HG02943 (cell line): ENCODE data around the gene HTRA2.
A peak's percentile ranks its signal among the peaks of the same experiment; 100 is the strongest.

Source experiments
- ATAC-seq: cut with Tn5 transposase; IDR thresholded peaks from one replicate; pipeline ENCODE4 v1.9.1; 2021; ENCODE audit warnings: mild to moderate bottlenecking, low read depth, moderate library complexity; ENCODE audit not compliant: unreplicated experiment

HTRA2 gene

DNA sequence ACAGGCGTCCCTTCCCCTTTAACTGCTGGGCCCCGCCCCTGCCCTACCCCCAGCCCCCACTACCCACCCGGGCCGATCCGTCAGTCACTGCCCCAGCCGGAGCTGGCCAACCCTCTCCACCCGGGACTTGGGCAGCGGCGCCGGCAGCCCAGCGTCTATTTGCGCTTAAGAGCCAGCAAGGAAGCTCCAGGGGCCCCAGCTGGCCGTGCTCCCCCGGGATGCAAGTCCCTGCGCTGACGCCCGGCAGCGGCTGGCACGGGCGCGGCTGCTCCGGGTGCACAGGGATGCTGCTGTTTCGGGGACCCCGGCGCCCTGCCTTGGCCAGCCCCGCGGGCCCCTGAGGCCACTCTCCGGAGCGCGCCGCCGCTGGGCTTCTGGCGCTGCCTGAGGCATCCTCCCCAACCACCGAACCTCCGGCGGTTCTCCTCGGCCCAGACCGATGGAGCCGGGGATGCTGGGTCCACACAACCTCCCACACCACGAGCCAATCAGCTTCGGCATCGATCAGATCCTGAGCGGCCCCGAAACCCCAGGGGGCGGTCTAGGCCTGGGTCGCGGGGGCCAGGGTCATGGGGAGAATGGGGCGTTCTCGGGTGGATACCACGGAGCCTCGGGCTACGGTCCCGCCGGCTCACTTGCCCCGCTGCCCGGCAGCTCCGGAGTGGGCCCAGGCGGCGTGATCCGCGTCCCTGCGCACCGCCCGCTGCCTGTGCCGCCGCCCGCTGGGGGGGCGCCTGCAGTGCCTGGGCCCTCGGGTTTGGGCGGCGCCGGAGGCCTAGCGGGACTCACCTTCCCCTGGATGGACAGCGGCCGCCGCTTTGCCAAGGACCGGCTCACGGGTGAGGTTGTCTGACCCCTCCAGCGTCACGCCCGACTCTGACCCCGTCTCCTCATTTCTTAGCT, 15.1 kb upstream of the HTRA2 start, which contains the start of gene TLX2:
Gene TLX2, plus strand, starts transcription at position 83 of the 903 bp plus-strand sequence. Its CDS starts 357 bp downstream, at position 440.
- ATAC-seq: no peak

DNA sequence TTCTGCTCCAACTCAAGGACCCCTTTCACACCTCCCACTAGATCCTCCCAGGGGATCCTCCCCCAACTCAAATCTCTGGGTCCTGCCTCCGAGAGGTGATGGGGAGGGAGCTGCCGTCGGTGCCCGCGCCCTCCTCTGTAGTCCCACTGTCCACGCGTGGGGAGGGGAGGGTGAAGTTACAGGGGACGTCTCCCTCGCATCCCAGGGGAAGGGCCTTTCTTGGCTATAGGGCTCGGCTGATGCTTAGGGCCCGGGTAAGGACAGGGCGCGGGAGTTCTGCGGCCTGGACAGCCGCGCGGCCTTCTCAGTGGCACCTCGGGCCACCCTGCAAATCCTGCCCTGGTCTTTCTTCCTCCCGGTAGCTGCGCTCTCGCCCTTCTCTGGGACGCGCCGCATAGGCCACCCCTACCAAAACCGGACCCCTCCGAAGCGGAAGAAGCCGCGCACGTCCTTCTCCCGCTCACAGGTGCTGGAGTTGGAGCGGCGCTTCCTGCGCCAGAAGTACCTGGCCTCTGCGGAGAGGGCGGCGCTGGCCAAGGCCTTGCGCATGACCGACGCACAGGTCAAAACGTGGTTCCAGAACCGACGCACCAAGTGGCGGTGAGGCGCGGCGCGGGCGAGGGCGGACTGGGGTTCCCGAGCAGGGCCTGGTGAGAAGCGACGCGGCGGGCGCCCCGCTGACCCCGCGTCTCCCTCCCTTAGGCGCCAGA, 14.3 kb upstream of the HTRA2 start:
- no peak for ATAC-seq

DNA sequence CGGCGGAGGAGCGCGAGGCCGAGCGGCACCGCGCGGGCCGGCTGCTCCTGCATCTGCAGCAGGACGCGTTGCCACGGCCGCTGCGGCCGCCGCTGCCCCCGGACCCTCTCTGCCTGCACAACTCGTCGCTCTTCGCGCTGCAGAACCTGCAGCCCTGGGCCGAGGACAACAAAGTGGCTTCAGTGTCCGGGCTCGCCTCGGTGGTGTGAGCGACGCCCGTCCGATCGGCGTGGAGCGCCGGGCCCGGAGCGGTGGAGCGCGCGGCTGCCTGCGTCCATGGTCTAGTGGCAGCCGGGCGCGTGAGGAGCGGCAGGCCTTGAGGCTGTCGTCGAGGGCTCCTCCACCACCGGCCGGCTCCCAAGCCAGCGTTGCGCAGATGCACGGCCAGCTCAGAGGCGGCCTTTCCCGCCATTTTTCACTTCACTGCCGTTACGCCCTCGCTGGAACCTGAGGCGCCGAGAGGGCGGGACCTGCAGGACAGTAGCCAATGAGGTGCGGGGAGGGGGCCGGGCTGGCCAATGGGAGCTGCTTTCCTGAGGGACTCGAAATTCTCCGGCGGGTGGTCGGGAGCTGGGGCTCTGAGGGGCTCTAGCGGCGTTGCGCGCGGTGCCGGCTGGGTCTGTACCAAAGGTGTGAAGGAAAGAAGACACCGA, 13.6 kb upstream of the HTRA2 start:
- ATAC-seq: no peak

GRCh38 chr2:74516650-74517049, 13.1 kb upstream of the HTRA2 start:
- ATAC-seq: no peak

DNA sequence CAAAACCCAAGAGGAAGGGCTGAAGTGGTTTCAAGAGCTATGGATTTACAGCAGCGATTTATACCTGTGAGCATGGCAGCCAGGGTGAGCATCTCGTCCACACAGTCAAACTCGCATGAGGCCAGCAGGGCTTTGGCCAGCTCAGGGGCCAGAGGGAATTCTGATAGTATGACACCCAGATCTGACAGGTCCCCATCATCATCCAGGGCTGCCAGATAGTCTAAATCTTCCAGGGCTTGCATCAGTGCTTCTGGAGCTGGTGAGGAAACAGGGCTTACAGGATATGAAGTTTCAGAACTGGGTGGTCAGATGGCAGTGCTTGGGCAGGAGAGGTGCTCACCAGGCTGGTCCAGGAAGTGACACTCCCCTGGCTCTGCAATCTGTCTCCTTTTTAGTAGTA, 7.2 kb upstream of the HTRA2 start:
- ATAC-seq: no peak

DNA sequence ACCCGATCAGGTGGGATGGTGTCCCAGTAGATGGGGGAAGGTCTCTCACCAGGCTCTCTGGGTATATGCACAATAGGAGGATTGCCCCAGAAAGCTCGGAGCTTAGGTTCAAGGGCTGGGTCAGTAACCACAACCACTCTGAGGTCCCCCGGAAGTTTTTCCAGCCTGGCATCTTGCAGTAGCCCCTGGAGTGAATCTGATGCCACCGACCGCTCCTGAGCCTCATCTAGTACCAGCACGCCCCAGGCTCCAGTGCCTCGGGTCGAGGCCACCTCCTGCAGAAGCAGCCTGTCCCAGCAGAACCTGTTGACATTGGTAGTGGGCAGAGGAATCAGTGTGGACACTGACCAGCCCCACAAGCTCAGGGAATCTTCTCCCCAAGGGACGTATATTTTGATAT, 5.7 kb upstream of the HTRA2 start:
- ATAC-seq: no peak

DNA sequence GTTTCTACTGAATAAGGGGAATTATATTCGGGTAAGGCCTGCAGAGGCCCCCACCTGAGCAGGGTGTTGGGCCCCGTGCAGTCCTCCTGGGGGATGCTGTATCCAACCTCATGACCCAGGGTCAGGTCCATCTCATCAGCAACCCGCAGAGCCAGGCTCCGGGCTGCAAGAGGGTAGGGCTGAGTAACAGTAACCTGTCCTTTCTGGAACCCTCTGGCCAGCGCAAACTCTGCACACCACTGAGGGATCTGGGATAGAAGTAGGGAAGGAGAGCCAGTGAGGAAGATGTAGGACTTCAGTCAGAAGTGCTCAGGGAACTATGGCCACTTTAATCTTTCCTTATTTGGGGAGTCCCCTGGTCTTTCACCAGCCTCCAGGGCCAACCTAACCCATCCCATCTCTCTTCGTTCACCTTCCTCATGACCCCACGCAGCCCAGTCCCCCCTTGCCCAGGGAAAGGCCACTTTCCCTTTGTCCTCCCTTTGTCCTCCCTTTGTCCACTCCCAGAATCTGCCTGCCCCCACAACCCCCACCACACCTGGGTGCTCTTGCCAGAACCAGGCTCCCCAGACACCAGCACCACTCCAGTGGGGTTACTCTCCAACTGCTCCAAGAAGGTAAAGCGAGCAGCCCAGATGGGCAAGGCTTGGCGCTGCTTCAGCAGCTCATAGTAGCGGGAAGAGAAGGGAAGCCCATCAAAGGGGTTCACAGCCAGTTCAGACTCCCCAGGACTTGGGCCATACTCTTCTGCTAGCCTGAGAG, 4.6 kb upstream of the HTRA2 start:
- ATAC-seq: no peak

GRCh38 chr2:74525717-74526648, 3.8 kb upstream of the HTRA2 start, which contains the start of gene DQX1:
DQX1 (minus strand) TSS chr2:74526231; CDS start chr2:74525729, 502 bp downstream.
- ATAC-seq: no peak

DNA sequence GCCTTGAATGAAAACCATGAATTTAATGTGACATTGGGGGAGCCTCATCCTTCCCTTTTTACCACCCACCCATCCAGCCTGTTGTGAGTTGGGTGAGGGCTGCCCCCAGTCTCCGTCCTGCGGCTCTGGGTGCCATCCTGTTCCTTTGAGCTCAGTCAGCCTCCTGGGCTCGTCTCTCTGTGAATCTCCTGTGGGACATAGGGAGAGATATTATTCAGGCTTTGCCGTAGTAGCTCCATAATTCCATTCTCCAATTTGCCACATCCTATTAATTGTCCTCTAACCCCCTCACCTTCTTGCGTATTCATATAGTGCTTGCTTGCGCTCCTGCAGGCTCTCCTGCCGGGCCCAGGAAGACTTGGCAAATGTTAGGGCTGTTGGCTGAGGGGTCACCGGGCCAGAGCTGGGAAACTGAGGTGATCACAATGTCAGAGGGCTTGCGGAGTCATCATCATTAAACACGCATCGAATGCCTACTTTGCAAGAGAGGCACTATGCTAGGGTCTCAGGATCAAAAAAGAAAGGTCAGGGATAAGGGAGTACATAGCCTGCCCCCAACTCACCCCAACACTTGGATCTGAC, 3.0 kb upstream of the HTRA2 start:
- ATAC-seq: no peak

DNA sequence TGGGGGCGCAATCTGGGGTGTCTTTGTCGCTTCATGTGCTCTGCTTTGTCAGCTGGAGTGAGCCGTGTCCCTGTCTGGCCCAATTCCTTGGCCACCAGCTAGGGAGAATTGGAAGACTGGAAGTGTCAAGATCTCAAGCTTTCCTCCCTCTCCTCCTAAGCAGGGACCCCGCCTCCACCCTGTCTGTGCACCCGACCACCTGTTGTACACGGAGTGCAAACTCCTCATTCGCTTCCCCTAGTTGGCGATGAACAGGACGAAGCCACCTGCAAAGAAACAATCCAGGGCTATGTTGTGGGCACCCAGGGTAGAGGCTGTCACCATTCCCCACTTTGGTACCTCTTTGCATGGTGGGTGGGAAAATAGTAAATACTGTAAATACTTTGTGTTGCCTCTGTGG, 2.0 kb upstream of the HTRA2 start:
- ATAC-seq: no peak

GRCh38 chr2:74528600-74529356, 955 bp upstream of the HTRA2 start:
- peak; percentile 19 for ATAC-seq

GRCh38 chr2:74530239-74531187, 780 bp downstream of the HTRA2 start:
- no peak for ATAC-seq

- ATAC-seq: no peak
Observed at GRCh38 chr2:74531666-74532065, 1.9 kb downstream of the HTRA2 start.

DNA sequence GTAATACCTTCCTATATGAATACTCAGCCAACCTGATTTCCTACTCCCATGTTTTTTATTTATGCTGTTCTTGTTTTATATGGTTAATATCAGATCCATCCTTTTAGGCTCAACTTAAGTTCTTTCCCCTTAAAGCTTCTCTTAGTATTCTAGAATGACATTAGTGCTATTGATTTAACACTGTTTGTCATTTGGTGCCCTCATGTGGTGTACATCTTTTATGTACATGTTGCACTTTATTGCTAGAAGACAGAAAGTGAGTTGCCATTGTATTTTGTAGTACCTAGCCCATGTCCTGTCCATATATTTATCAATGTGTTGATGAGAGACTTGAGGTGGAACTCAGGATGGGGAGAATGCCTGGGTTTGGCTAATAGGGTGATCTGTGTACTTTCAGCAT, 2.5 kb downstream of the HTRA2 start:
- ATAC-seq: no peak

DNA sequence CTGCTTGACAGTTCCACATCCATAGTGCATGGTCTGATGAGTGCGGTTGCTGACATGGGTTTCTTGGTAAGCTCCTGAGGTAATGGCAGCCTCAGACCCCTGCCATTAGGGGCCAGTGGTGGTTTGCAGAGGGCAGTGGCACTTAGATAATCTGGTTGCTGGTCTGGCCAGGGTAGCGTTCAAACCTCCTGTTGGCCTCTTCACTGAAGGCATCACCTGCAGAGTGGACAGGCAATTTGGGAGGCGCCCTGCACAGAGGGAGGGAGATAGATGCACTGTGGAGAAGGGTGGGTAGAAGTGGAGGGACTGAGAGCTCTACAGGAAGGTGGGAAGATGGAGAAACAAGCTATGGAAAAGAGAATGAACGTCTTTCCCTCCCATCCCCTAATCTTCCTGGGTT, 3.7 kb downstream of the HTRA2 start:
- ATAC-seq: no peak

DNA sequence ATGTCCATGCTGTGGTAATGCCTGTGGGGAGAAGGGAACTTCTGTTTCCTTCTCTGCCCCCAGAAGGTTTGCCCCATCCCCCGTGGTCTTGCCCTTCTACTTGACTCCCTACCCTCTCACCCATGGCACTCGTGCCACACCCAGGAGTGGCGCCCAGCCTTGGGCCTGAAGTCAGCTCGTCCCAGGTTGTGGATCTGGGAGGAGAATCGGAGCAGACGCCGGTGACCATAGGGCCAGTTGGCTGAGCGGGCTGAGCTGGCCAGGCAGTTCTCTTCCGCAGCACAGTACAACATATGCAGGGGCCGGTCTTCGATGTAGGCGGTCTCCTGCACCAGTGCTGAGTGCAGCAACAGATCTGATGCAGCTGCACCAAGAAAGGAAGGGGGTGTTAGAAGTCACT, 4.7 kb downstream of the HTRA2 start:
- ATAC-seq: no peak

DNA sequence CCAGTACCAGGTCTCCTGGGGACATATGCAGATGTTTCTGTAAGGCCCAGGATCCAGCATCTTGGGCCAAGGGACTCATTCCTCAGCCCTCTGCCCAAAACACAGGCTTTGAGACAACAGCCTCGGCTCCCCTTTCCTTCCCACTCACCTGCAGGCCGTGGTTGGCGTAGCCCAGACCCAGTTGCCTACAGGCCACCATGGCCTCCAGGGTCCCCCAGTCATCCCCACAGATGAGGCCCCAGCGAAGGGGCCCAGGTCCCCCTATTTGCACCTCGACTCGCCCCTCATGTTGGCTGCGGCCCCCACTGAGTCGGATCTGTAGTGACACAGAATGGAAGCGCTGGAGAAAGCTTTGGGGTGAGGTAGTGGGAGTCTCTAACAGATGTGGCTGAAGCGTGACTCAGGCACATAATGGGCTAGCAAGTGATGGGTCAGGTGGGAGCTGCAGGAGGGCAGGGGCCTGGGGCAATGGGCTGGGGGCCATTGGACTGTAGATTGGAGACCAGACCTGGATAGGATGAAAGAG, 5.8 kb downstream of the HTRA2 start:
- no peak for ATAC-seq
